Neural progenitor cell (in vitro differentiated cells): Measurements from ENCODE around the gene SH3BP5.

ENCODE experiments used
- CTCF ChIP-seq: fragments of 200-600 bp; sonication (generic); IDR thresholded peaks from 2 replicates; pipeline ENCODE4 v1.5.1; 2017; ENCODE audit warnings: antibody characterized with exemption, mild to moderate bottlenecking
- EZH2 ChIP-seq: fragments of 200-600 bp; sonication (generic); IDR thresholded peaks from 2 replicates; pipeline ENCODE4 v1.6.1; 2017; ENCODE audit warnings: antibody characterized with exemption, mild to moderate bottlenecking, moderate library complexity
- EZH2phosphoT487 ChIP-seq: fragments of 200-600 bp; sonication (generic); IDR thresholded peaks from 2 replicates; pipeline ENCODE4 v1.6.1; 2017; ENCODE audit warnings: antibody characterized with exemption

- no peak for TF ChIP-seq CTCF
- TF ChIP-seq EZH2, result no peak
- TF ChIP-seq EZH2phosphoT487, result no peak
Measured at GRCh38 chr3:15277861-15278500, 54.4 kb downstream of the SH3BP5 start.
